ENCODE data around the gene SLC39A9. TPM values are rescaled to one million over a fixed set of nuclear protein-coding genes. Genes with fewer than 3 reads are reported as not detected.

The SLC39A9 gene
- total and polyA plus RNA-seq, 2 experiments from 2014 or later = 23.7 to 36.8 TPM

- H3K4me1 ChIP-seq (ENCODE audit: low read depth) = no peaks in the 10 kb centered on the region
- no peak for DNase-seq (ENCODE audit: low read depth in 1 of 2, low spot score in 1 of 2)
- H3K9me3 ChIP-seq (ENCODE audit: low read depth) = no peaks in the 10 kb centered on the region
- H3K4me3 ChIP-seq = no peak overlapping the region
- H3K27ac ChIP-seq = no peak overlapping the region
- H3K27me3 ChIP-seq = no peaks in the 10 kb centered on the region
- H3K36me3 ChIP-seq = peaks cover 7% of the 10 kb centered on the region
- TF ChIP-seq CTCF (IDR thresholded peaks at IDR 0.05; ENCODE audit: low read depth, low read length) = no peak
Measured at GRCh38 chr14:69441948-69442347, 43.5 kb downstream of the SLC39A9 start.

- H3K27me3 ChIP-seq = no peaks in the 10 kb centered on the region
- no peak overlapping the region for H3K27ac ChIP-seq
- no peaks in the 10 kb centered on the region for H3K4me1 ChIP-seq (ENCODE audit: low read depth)
- no peak for TF ChIP-seq CTCF (IDR thresholded peaks at IDR 0.05; ENCODE audit: low read depth, low read length)
- peaks cover 7% of the 10 kb centered on the region for H3K36me3 ChIP-seq
- no peak overlapping the region for H3K4me3 ChIP-seq
- no peaks in the 10 kb centered on the region for H3K9me3 ChIP-seq (ENCODE audit: low read depth)
- DNase-seq (ENCODE audit: low read depth in 1 of 2, low spot score in 1 of 2) = no peak
Measured at GRCh38 chr14:69443296-69443805, 44.9 kb downstream of the SLC39A9 start.

GRCh38 chr14:69449216-69449615, 50.7 kb downstream of the SLC39A9 start:
- no peak for TF ChIP-seq CTCF (IDR thresholded peaks at IDR 0.05; ENCODE audit: low read depth, low read length)
- H3K9me3 ChIP-seq (ENCODE audit: low read depth) = no peaks in the 10 kb centered on the region
- peaks cover 5% of the 10 kb centered on the region for H3K36me3 ChIP-seq
- DNase-seq (ENCODE audit: low read depth in 1 of 2, low spot score in 1 of 2) = no peak
- no peaks in the 10 kb centered on the region for H3K4me1 ChIP-seq (ENCODE audit: low read depth)
- no peak overlapping the region for H3K4me3 ChIP-seq
- H3K27me3 ChIP-seq = no peaks in the 10 kb centered on the region
- H3K27ac ChIP-seq = no peak overlapping the region

- Histone ChIP-seq H3K27me3 (no peaks in the 10 kb centered on the region), H3K36me3 (peaks cover 19% of the 10 kb centered on the region), H3K27ac (no peak overlapping the region), H3K4me1 (ENCODE audit: low read depth) (no peaks in the 10 kb centered on the region), H3K4me3 (no peak overlapping the region), H3K9me3 (ENCODE audit: low read depth) (no peaks in the 10 kb centered on the region)
- DNase-seq (ENCODE audit: low read depth in 1 of 2, low spot score in 1 of 2) = no peak
- TF ChIP-seq CTCF (IDR thresholded peaks at IDR 0.05; ENCODE audit: low read depth, low read length) = no peak
Measured at GRCh38 chr14:69451941-69452340, 53.4 kb downstream of the SLC39A9 start.

- no peak overlapping the region for H3K27ac ChIP-seq
- no peaks in the 10 kb centered on the region for H3K9me3 ChIP-seq (ENCODE audit: low read depth)
- H3K27me3 ChIP-seq = no peaks in the 10 kb centered on the region
- TF ChIP-seq CTCF (IDR thresholded peaks at IDR 0.05; ENCODE audit: low read depth, low read length) = no peak
- DNase-seq (ENCODE audit: low read depth in 1 of 2, low spot score in 1 of 2) = no peak
- no peak overlapping the region for H3K4me3 ChIP-seq
- H3K36me3 ChIP-seq = peaks cover 31% of the 10 kb centered on the region
- no peaks in the 10 kb centered on the region for H3K4me1 ChIP-seq (ENCODE audit: low read depth)
Measured at GRCh38 chr14:69458350-69458749, 59.9 kb downstream of the SLC39A9 start.

GRCh38 chr14:69459122-69459521, 60.6 kb downstream of the SLC39A9 start:
- DNase-seq (ENCODE audit: low read depth in 1 of 2, low spot score in 1 of 2) = no peak
- Histone ChIP-seq H3K27ac (no peak overlapping the region), H3K4me1 (ENCODE audit: low read depth) (no peaks in the 10 kb centered on the region), H3K27me3 (no peaks in the 10 kb centered on the region), H3K4me3 (no peak overlapping the region), H3K9me3 (ENCODE audit: low read depth) (no peaks in the 10 kb centered on the region), H3K36me3 (peaks cover 31% of the 10 kb centered on the region)
- TF ChIP-seq CTCF (IDR thresholded peaks at IDR 0.05; ENCODE audit: low read depth, low read length) = no peak

Measured in cardiac muscle cell (in vitro differentiated cells and primary cell).